Hematopoietic multipotent progenitor cell treated with erythropoietin and hydrocortisone succinate and interleukin-3 and kit ligand, for 4 days (in vitro differentiated cells): Measurements from ENCODE around the gene IGSF8.

Experiments used
- DNase-seq: peaks from one replicate; pipeline ENCODE4 v3.0.0-alpha.2; 2015

The IGSF8 gene

DNA sequence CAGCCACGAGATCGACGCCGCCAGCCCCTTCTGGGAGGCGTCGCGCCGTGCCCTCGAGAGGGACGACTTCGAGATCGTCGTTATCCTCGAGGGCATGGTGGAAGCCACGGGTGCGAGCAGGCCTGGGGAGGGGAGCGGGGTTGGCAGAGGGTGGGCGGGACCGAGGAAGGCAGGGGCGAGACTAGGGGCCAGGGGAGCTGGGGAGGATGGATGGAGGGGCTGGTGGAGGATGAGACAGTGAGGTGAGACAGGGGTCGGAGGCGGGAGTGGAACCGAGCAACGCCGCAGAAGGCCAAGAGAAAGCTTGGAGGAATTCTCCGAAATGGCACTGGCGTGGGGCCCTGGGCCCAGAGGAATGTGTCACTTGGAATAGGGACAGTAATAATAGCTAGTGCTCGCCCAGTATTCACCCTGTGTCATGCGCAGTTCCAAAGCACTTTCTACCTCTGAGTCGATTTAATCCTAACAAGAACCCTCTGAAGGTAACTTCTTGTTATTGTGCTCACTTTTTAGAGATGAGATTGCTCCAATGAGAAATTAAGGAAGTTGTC lies 13.6 kb downstream of the IGSF8 start:
- no peak for DNase-seq

DNA sequence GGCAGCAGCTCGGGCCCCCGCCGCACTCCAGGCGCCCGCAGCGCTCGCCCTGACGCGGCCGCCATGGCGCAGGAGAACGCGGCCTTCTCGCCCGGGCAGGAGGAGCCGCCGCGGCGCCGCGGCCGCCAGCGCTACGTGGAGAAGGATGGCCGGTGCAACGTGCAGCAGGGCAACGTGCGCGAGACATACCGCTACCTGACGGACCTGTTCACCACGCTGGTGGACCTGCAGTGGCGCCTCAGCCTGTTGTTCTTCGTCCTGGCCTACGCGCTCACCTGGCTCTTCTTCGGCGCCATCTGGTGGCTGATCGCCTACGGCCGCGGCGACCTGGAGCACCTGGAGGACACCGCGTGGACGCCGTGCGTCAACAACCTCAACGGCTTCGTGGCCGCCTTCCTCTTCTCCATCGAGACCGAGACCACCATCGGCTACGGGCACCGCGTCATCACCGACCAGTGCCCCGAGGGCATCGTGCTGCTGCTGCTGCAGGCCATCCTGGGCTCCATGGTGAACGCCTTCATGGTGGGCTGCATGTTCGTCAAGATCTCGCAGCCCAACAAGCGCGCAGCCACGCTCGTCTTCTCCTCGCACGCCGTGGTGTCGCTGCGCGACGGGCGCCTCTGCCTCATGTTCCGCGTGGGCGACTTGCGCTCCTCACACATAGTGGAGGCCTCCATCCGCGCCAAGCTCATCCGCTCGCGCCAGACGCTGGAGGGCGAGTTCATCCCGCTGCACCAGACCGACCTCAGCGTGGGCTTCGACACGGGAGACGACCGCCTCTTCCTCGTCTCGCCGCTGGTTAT lies 14.2 kb downstream of the IGSF8 start:
- DNase-seq: peak; percentile 53

DNA sequence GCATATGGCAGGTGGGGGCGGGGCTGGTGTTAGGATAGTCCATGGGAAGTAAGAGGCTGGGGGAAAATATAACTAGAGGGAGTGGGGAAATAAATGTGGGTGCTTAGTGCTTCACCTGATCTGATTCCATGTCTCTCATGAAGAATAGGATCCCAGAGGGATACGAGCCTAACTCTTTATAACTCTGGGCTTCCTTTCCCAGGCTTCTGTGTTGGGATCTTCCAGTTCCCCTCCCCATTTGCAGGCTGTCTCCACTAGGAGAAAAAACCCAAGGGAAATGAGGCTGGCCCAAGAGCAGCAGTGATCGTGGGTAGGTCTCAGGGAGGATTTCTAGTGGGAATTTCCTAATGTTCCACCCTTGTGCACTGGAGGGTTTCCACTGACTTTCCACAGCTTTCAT lies 15.5 kb downstream of the IGSF8 start:
- DNase-seq: no peak

DNA sequence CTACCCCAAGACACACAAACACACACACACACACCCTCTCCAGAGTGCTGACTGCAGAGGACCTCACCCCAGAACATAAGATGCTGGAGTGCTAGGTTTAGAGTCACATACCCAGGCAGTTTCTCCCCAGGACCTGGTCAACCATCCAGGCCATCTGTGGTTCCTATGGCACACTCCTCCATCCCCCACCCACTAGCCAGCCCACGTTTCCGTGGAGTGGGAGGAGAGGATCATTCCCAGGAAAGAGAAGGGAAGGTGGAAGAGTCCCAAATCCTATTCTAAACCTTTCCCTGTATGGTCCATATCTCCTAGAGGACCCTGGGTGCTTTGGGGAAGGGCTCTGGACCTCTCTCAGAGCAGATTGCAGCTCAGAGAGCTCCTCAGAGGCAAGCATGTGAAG lies 15.9 kb downstream of the IGSF8 start:
- DNase-seq: no peak

DNA sequence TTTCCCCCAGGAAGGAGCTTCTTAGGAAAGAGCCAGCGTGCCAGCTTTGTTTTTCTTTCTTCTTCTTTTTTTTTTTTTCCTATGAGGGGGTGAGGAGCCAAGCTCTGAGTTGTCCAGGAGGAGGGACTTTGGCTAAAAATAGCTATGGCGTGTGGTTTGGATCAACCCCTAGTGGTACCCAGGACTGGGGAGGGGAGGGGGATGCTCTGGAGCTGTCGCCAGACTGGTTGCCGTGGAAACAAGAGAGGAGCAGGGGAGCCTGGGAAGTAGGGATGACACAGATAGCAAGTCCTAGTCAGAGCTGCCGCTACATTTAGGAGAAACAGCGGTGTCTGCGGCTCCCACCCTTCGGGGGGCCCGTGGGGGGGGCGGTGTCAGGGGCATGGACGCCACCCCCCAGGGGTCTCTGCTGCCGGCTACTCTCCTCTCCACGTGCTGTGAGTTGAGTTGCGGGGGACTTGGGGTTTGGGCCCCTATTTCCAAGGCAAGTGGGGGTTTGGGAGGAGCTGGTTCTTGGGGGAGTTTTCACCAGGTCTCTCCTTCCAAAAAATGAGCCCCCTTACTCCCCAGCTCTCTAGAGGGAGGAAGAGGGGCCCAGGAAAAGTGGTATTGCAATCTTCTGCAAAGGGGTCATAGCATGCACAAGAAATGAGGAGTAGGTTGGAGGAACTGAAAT lies 17.0 kb downstream of the IGSF8 start, which contains the start of gene KCNJ9:
Gene KCNJ9 (plus strand): TSS at position 278 of the 676 bp plus-strand sequence. CDS start 2,493 bp downstream, outside the sequence.
- DNase-seq: peak; percentile 18

DNA sequence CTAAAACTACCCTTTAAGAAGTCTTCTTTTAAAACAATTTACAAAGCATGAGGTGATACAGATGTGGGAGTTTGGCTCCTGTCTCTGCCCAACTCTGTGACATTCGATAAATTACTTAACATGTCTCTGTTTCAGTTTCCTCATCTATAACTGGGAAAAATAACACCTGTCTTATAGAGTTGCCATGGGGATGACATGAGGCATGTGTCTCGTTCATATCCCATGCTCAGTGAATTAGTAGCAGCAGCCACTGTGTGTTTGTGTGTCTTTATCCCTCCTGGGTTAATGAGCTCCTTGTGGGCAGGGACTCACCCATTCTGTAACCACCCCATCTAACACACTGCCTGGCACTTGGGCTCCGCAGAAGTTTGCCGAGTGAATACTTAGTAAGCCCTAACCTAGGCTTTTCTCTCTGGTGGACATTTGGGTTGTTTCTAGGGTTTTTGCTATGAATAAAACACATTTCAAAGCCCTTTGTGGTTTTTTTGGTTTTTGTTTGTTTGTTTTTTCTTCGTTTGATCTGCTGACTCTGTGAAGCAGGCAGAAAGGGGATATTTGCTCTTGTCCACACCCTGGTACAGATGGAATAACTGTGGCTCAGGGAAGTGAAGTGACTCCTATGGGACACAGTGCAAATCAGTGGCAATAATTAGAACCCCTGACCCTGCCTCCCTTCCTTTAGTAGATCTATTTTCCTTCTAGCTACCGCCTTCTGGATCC lies 17.9 kb downstream of the IGSF8 start:
- no peak for DNase-seq

DNA sequence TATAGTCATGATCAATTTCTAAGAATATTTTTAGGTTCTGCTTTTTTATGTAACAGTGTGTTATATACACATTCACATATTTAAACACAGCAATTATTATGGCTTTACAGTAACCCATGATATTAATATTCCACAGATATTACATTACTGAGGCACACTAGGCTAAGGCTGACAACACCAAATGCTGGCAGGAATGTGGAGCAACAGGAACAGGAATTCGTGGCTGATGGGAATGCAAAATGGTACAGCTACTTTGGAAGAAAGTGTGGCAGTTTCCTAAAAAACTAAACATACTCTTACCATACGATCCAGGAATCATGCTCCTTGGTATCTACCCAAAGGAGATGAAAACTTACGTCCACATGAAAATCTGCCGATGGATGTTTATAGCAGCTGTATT lies 19.0 kb downstream of the IGSF8 start:
- no peak for DNase-seq

DNA sequence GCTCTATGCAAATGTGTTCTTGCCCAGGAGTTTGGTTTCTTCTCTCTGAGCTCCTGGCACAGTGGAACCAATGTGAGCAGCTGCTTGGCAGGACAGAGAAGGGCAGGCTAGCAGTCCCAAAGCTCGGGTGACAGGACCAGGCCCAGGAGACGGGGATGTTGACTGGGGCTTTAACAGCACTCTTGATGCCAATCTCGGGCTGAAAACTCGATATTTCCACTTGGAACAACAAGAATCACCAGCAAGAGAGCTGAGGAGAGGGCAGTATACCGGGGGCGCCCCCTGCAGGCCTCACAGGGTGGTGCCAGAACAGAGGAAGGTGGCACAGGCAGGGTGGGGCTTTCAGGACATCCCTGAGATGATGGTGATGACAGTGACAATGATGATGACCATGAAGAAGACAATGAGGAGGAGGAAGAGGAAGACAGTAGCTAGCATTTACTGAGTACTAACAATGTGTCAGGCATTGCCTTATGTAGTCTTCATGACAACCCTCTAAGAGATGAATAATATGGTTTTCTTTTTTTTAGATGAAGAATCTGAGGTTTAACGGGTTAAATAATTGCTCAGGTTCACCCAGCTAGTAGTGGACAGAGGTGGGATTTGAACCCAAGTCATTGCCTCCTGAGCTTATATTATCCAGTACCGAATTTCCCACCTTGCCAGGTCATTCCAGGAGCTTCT lies 19.8 kb downstream of the IGSF8 start:
- peak; percentile 79 for DNase-seq

DNA sequence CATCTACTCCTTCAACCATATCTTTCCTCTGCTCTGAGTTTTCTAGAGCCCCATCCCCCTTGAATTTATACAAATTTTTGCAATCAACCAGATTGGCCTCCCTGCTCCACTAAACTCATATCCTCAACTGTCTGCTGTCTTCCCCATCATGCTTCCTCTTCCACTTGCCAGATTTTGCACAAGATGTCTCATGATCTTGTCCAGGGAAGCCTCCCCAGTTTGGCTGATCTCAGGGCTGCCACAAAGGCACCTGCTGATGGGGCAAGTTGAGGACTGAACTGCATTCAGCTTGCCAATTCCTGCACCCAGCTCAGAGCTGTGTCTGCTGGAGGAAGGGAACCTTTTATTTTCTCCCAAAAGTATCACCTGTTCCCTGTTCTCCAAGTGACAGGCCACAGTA lies 20.9 kb downstream of the IGSF8 start:
- DNase-seq: no peak

DNA sequence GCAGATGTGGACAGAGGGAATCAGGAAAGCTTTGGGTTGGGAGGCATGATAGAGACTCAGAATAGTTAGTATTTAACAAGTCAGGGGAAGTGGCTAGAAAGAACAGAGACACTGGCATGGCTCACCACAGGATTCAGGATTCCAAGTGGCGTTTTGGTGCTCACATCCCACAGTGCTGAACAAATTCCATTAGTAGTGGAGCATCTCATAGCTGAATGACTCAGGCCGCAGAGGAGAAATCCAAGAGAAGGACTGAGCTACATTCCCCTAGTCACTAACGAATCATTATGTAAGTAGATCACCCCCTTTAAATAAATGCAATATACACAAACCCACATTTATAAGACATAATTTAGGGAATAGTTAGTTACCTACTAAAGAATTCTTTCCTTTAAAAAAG lies 22.1 kb downstream of the IGSF8 start:
- DNase-seq: no peak

DNA sequence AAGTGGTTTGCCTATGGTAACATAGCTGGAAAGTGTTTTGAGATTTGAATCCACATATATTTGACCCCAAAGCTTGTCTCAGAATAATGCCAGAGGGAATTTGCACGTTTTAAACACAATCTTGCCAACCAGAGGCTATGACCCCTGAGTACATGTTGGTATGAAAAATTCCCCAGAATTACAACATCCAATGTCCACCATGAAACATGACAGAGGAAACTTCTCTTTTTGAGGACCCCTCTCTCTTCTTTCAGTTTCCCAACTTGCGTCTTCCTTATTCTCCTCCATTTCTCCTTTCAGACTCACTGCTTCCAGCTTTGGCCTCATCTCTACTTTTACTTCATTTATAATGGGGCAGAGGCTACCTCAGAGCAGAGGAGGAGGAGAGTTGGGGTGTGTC lies 22.6 kb downstream of the IGSF8 start:
- no peak for DNase-seq

DNA sequence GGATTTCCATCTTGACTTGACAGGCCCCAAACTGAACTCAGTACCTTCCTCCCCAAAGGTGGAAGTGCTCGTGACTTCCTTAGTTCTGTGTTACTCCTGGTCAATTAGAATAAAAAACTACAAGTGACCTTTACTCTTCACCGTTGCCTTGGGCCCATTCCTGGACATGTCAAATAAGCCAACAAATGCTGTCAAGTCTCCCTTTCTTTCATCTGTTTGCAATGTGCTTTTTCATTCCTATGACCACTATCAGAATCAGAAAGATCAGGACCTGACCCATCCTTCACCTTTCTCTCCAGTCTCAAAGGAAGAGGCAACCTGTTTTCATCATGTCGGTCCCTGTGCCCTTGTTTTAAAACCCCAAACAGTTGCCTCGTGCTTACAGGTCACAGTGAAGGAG lies 23.6 kb downstream of the IGSF8 start:
- DNase-seq: no peak

DNA sequence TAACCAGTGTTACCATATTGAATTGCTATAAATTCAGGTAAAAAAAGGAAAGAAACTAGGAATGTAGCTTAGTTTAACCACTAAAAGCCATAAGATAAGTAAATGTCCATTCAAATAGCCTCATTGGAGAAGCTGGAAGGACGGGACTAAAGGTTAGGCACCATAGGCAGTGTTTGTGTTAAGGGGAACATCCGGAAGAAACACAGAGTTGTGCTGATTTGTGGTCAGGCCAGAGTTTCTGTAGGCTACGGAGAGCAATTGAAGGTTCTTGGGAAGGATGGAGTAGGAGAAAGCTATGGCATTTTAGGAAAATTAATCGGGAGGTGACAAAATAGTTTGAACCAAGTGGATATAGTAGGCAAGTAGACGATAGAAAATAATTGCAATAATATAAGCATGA lies 27.1 kb downstream of the IGSF8 start:
- DNase-seq: no peak

DNA sequence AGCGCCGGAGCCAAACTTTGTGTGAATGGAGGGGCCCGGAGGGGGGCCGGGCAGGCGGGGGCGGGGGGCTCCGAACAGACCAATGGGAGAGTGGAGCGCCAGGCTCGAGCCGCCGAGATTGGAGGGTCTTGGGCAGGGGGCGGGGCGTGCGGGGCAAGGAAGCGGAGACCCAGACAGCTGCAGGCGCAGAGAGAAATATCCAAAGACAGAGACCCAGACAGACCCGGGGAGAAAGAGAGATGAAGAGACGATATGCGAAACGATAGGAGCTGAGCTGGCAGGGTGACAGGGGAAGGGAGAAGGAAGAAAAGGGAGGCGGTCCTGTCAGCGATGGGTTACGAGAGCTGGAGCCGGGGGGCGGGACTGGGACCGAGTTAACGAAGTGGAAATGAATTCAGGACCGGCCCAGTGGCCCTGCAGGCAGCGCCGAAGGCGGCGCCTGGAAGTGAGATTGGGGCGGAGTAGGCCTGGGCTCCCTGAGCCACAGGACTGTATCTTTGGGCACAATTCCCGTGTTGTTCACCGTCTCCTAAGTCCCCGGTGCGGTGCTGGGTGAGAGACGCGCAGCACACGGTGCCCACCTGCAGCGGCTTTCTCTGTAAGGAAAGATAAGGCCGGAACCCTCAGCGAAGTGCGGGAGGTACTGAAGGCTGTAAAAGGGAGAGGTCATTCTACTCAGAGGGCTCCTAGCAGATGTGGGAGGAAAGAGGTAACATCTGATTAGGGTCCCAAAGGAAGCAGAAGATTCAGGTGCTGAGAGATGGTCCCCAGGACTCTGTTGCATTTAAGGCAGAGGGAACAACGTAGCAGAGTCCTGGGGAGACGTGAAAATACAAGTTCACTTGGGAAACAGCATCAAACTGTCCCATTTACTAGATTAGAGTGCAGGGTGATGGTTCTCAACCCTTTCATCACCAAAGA lies 27.9 kb downstream of the IGSF8 start:
- peak; percentile 80 for DNase-seq

DNA sequence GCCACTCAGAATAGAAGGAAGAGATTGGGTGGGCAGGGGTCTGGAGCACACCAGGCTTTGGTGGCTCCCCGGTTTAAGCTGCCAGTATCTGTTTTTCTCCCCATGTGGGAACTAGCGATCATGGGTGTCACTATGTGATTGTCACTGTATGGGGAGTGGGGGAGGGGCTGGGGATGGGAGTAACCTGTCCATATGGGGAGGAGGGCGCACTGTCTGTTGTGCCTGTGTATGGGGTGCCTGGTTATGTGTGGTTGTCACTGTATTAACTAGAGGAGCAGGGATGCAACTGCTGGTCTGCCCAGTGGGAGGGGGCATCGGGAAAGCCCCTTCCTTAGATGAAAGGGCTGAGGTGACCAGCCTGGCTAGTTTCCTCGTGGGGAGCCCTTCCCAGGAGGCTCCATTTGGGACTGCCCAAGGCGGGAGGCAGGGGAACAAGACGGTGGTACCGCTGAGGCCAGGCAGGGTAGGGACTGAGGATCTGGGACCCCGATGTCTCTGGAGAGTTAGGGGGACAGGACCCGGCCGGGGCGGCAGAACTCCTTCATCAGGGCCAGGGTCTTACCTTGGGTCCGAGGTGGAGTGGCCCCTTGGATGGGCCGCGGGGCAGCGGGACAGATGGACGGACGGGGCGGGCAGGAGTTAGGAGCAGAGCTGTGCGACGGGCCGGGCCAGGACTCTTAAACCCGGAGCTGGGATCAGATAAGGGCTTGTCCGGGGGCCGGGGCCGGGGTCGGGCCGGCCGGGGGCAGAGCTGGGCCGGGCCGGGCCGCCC lies 28.8 kb downstream of the IGSF8 start, which contains the start of gene KCNJ10:
Gene KCNJ10 (minus strand): TSS at position 701 of the 772 bp plus-strand sequence. CDS start 27,628 bp downstream, outside the sequence.
- DNase-seq: no peak

DNA sequence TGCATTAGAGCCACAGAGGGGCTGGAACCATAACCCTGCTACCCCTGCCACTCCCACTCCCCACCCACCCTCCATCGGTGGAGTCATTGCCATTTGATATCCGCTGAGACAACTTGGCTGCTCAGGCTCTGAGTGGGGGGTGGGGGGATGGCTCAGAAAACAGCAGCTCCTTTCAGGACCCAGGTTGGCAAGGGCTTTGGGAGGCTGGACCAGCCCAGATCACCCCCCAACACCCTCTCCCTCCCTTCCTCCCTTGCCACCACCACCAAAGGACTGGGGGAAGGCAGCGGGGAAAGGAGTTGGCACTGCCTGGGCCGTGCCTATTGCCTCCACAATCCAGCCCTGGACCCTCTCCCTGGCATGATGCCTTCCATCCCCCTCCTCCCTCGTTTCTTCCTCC lies 30.2 kb downstream of the IGSF8 start:
- DNase-seq: no peak

DNA sequence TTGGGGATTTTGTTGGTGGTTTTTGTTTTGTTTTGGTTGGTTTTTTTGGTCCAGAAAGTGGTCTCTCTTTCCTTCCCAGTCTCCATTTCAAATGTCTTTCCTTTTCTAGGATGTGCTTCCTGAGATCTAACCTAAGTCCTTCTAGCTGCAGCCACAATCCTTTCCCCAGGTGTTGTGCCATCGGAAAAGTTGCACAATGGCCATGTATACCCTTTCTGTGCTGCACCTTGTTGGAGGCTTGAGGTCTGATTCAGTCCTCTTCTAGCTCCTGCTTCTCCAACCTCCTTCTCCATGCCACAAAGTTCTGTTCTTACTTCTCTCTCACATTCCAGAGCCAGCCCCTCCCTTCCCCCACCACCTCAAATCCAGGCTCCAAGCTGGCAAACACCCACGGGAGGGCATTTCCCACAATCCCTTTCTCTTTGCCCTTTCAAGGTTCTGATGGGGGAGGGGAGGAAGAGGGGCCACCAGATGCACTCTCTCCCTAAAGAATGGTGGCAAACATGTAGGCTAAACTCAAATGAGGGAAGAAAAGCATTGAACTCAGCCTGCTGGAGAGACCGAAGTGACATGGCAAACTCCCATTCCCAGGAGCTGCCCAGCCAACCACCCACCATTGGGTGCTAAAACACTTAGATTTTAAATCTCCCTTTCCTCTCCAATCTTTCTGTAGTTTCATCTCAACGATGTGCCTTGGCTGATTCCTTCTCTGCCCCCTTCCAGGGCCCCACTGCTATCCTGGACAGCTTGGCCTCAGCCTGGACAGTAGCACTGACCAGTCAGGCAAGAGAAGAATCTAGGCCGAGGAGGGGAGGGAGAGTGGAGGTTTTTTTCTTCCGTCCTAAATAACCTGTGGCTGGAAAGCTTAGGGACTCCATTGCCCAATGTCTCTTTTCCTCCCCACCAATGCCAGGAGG lies 31.3 kb downstream of the IGSF8 start:
- no peak for DNase-seq

DNA sequence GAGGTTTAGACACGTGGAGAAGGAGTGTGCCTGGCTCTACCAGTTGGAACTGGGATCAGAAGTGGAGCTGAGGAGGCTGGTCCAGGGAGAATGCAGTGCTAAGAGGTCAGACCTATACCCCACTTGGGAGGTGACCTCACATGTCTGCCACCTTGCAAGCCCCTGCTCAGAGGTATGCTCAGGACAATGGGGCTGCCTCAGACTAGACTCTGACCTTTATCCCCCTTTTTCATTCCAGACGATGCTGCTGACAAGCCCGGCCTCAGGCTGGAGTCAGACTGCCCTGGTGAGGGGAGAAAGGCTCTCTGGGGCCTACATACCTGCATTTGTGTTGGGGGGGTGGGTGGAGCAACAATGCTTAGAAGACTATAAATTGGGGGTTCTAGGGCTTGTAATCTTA lies 33.7 kb downstream of the IGSF8 start:
- DNase-seq: no peak

DNA sequence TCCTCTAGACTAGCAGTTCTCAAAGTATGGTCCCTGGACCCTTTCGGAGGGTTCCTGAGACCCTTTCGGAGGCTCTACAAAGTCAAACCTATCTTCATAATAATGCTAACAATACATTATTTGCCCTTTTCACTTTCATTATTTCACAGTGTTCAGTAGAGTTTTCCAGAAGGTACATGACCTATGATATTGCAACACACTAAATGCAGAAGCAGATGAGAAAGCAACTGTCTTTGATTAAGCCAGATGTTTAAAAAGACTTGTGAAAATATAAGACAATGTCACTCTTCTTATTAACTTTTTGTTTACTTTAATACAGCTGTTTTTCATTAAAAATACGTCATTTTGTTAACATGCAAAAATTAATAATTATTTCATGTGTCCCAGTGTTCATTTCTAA lies 34.3 kb downstream of the IGSF8 start:
- no peak for DNase-seq

DNA sequence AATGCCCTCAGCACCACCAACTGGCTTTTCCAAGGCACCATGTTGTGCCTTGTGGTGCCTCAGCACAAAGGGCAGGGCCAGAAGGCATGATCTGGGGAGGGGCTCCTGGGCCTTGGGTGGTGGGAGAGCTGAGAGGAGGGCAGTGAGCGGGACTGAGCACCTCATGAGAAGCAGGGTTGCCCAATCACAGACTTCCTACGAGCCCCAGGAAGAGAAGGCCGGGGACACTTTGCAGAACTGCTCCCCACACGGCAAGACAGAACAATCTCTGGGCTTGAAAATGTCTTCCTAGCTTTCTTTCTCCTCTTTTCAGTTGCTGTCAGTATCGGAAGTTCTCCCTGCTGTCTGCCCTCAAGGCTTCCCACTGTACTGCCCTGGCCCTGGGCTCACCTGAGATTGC lies 35.2 kb downstream of the IGSF8 start:
- no peak for DNase-seq
